GM23338 (cell line): ENCODE measurements around the gene PAF1. TPM values are rescaled to one million over a fixed set of nuclear protein-coding genes. Genes with fewer than 3 reads are reported as not detected.

Experiments used
- ATAC-seq: fragments of 200-7000 bp; cut with Tn5 transposase; 3 replicates; pipeline ENCODE4 v1.9.1; 2020
- DNase-seq: peaks from one replicate; pipeline ENCODE4 v3.0.0-alpha.2; 2015; ENCODE audit warnings: low spot score
- H2AFZ ChIP-seq: fragments of 200-600 bp; sonication (generic); 2 replicates; pipeline ENCODE4 v1.8.0; 2016; ENCODE audit warnings: antibody characterized with exemption, mild to moderate bottlenecking, moderate library complexity
- H3F3A ChIP-seq: fragments of 200-600 bp; sonication (generic); replicated peaks from 2 replicates; pipeline ENCODE4 v1.8.0; 2017; ENCODE audit warnings: antibody characterized with exemption, mixed run types, low read depth
- H3K27ac ChIP-seq: fragments of 200-600 bp; sonication (generic); 2 replicates; pipeline ENCODE4 v1.6.1; 2016; ENCODE audit warnings: low read depth
- H3K27me3 ChIP-seq: fragments of 200-600 bp; sonication (generic); 2 replicates; pipeline ENCODE4 v1.8.0; 2016; ENCODE audit warnings: mild to moderate bottlenecking, mixed run types, moderate library complexity; ENCODE audit not compliant: insufficient read depth
- H3K36me3 ChIP-seq: fragments of 200-600 bp; sonication (generic); 2 replicates; pipeline ENCODE4 v1.8.0; 2016; ENCODE audit warnings: mild to moderate bottlenecking; ENCODE audit not compliant: insufficient read depth
- H3K4me1 ChIP-seq: fragments of 200-600 bp; sonication (generic); 2 replicates; pipeline ENCODE4 v1.8.0; 2016; ENCODE audit warnings: mild to moderate bottlenecking, moderate library complexity; ENCODE audit not compliant: insufficient read depth
- H3K4me2 ChIP-seq: fragments of 200-600 bp; sonication (generic); 2 replicates; pipeline ENCODE4 v1.7.1; 2017; ENCODE audit warnings: mixed run types
- H3K4me3 ChIP-seq: fragments of 200-600 bp; sonication (generic); 2 replicates; pipeline ENCODE4 v1.6.1; 2016; ENCODE audit warnings: mixed run types
- H3K79me2 ChIP-seq: fragments of 200-600 bp; sonication (generic); replicated peaks from 2 replicates; pipeline ENCODE4 v1.8.0; 2017; ENCODE audit warnings: mild to moderate bottlenecking; ENCODE audit not compliant: insufficient read depth
- H3K9me2 ChIP-seq: fragments of 200-600 bp; sonication (generic); 2 replicates; pipeline ENCODE4 v1.8.0; 2017; ENCODE audit not compliant: insufficient read depth
- H4K20me1 ChIP-seq: fragments of 200-600 bp; sonication (generic); replicated peaks from 2 replicates; pipeline ENCODE4 v1.8.0; 2017; ENCODE audit warnings: mild to moderate bottlenecking; ENCODE audit not compliant: insufficient read depth
- H3K27ac Mint-ChIP-seq: 2 replicates; pipeline ENCODE4 v1.8.0; 2020; ENCODE audit warnings: inconsistent platforms, mild to moderate bottlenecking, moderate library complexity, mixed read lengths
- H3K27me3 Mint-ChIP-seq: 3 replicates; pipeline ENCODE4 v1.8.0; 2022; ENCODE audit warnings: low read depth, mild to moderate bottlenecking, moderate library complexity, mixed read lengths, inconsistent platforms; ENCODE audit not compliant: insufficient read depth, poor library complexity
- H3K36me3 Mint-ChIP-seq: 3 replicates; pipeline ENCODE4 v1.8.0; 2021; ENCODE audit warnings: low read depth, mild to moderate bottlenecking, inconsistent platforms, moderate library complexity, mixed read lengths
- H3K4me1 Mint-ChIP-seq: 3 replicates; pipeline ENCODE4 v1.8.0; 2020; ENCODE audit warnings: mild to moderate bottlenecking, inconsistent platforms, mixed read lengths
- H3K4me3 Mint-ChIP-seq: 3 replicates; pipeline ENCODE4 v1.8.0; 2021; ENCODE audit warnings: moderate library complexity, mild to moderate bottlenecking, inconsistent platforms, mixed read lengths
- H3K9me3 Mint-ChIP-seq: 3 replicates; pipeline ENCODE4 v1.8.0; 2020; ENCODE audit warnings: moderate library complexity, mild to moderate bottlenecking, inconsistent platforms, mixed read lengths
- CREB1 ChIP-seq: fragments of 250-450 bp; sonication (Bioruptor Pico); IDR thresholded peaks from 2 replicates; pipeline ENCODE4 v1.5.0; 2020; ENCODE audit warnings: low read depth, mild to moderate bottlenecking, moderate library complexity
- CTCF ChIP-seq, 2 experiments: fragments of 200-600 bp in 1 of 2; sonication (generic) in 1 of 2; conservative IDR thresholded peaks; 2 replicates each; pipeline versions ENCODE4 v1.5.1 to v1.6.1; 2016 to 2017; ENCODE audit warnings: antibody characterized with exemption in 2 of 2, low read depth in 2 of 2, mild to moderate bottlenecking in 2 of 2, moderate library complexity in 1 of 2
- ETS1 ChIP-seq: IDR thresholded peaks from 2 replicates; pipeline ENCODE4 v1.6.1; 2016; ENCODE audit warnings: antibody characterized with exemption
- EZH2 ChIP-seq: fragments of 200-600 bp; sonication (generic); IDR thresholded peaks from one replicate; pipeline ENCODE4 v1.8.0; 2017; ENCODE audit warnings: antibody characterized with exemption, mild to moderate bottlenecking, low read depth; ENCODE audit not compliant: unreplicated experiment
- EZH2phosphoT487 ChIP-seq: fragments of 200-600 bp; sonication (generic); IDR thresholded peaks from one replicate; pipeline ENCODE4 v1.8.1; 2018; ENCODE audit warnings: antibody characterized with exemption; ENCODE audit not compliant: unreplicated experiment
- JUNB ChIP-seq: IDR thresholded peaks from one replicate; pipeline ENCODE4 v1.6.1; 2016; ENCODE audit warnings: antibody characterized with exemption; ENCODE audit not compliant: unreplicated experiment
- NANOG ChIP-seq: IDR thresholded peaks from 2 replicates; pipeline ENCODE4 v1.6.1; 2016; ENCODE audit warnings: antibody characterized with exemption, borderline replicate concordance
- POLR2AphosphoS5 ChIP-seq: IDR thresholded peaks from 2 replicates; pipeline ENCODE4 v1.6.1; 2016; ENCODE audit warnings: antibody characterized with exemption, low read depth
- ZNF114 ChIP-seq: fragments of 250-450 bp; sonication (Bioruptor Pico); IDR thresholded peaks from 2 replicates; pipeline ENCODE4 v1.5.0; 2020; ENCODE audit warnings: mild to moderate bottlenecking, moderate library complexity
- polyA plus RNA-seq: library from polyadenylated mRNA; unstranded; fragments of >200 nt; fragmentation: Nextera tagmentation; extraction: Ambion mirVana; gene quantifications from 2 replicates; pipeline ENCODE4 v1.2.1, GENCODE V29; 2016
- total RNA-seq: library from RNA; depleted of rRNA; stranded (reverse); fragments of >200 nt; shearing (Covaris generic); gene quantifications from 2 replicates; pipeline ENCODE4 v1.2.3, GENCODE V29; 2014
- TF ChIP-seq, protein P1 (sequence below): IDR thresholded peaks from one replicate; pipeline ENCODE4 v1.6.1; 2018; ENCODE audit warnings: antibody characterized with exemption; ENCODE audit not compliant: unreplicated experiment

Gene PAF1
- total and polyA plus RNA-seq, 2 experiments from 2014 or later: 22.1 to 47.3 TPM

GRCh38 chr19:39428283-39429112 lies 37.6 kb upstream of the PAF1 start:
- TF ChIP-seq CREB1 (CRISPR knock-in tag) (0 out of 2 replicates have a peak, but pooled peaks have one; percentile 37), CTCF (conservative IDR thresholded peaks at IDR 0.05; ENCODE audit: low read depth in 2 of 2) (no peak), POLR2AphosphoS5 (peak; percentile 53; the same call in 1 of the 2 replicates)
- Mint-ChIP-seq H3K27ac (peak overlapping the region; percentile 98), H3K4me3 (peak overlapping the region; percentile 64), H3K27me3 (peaks cover 39% of the 10 kb centered on the region), H3K9me3 (no peaks in the 10 kb centered on the region; the same call in 2 of the 3 replicates), H3K4me1 (peaks cover 36% of the 10 kb centered on the region), H3K36me3 (peaks cover 55% of the 10 kb centered on the region)
- Histone ChIP-seq H3K4me3 (peak overlapping the region; percentile 44; the same call in 1 of the 2 replicates), H3K4me1 (peaks cover 26% of the 10 kb centered on the region), H3K27me3 (no peaks in the 10 kb centered on the region), H3K36me3 (peaks cover 15% of the 10 kb centered on the region), H3F3A (peaks cover 39% of the 10 kb centered on the region), H4K20me1 (peaks cover 13% of the 10 kb centered on the region), H2AFZ (no peak overlapping the region), H3K4me2 (peak overlapping the region; percentile 82), H3K27ac (peak overlapping the region; percentile 100), H3K9me2 (no peaks in the 10 kb centered on the region), H3K79me2 (0 out of 2 replicates have a peak, but pooled peaks cover 4% of the 10 kb centered on the region)
- DNase-seq: peak; percentile 98
- peak; percentile 86 for ATAC-seq

DNA sequence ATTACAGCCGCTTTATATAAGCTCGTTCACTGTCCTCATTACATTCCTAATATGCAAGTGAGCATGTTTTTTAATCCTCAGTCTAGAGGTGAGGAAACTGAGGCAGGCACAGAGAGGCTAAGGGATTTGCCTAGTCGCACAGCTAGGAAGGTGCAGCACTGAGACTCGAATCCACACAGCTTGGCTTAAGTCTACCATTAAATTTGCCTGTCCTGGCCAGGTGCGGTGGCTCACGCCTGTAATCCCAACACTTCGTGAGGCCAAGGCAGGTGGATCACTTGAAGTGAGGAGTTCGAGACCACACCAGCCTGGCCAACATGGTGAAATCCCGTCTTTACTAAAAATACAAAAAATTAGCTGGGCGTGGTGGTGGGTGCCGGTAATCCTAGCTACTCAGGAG lies 36.8 kb upstream of the PAF1 start:
- Histone ChIP-seq H3F3A (peaks cover 31% of the 10 kb centered on the region), H4K20me1 (peaks cover 6% of the 10 kb centered on the region; the same call in 1 of the 2 replicates), H3K27me3 (no peaks in the 10 kb centered on the region), H2AFZ (no peak overlapping the region), H3K27ac (peak overlapping the region; percentile 100), H3K9me2 (no peaks in the 10 kb centered on the region), H3K4me2 (peak overlapping the region; percentile 82), H3K36me3 (peaks cover 8% of the 10 kb centered on the region; the same call in 1 of the 2 replicates), H3K79me2 (no peaks in the 10 kb centered on the region), H3K4me1 (peaks cover 26% of the 10 kb centered on the region), H3K4me3 (no peak overlapping the region; the same call in 1 of the 2 replicates)
- Mint-ChIP-seq H3K4me3 (no peak overlapping the region), H3K27ac (peak overlapping the region; percentile 98), H3K36me3 (peaks cover 53% of the 10 kb centered on the region), H3K4me1 (peaks cover 33% of the 10 kb centered on the region), H3K9me3 (no peaks in the 10 kb centered on the region; the same call in 2 of the 3 replicates), H3K27me3 (peaks cover 34% of the 10 kb centered on the region)
- DNase-seq (no peak), ATAC-seq (no peak)
- TF ChIP-seq JUNB: no peak
- TF ChIP-seq ETS1: no peak
- TF ChIP-seq, protein P1, sequence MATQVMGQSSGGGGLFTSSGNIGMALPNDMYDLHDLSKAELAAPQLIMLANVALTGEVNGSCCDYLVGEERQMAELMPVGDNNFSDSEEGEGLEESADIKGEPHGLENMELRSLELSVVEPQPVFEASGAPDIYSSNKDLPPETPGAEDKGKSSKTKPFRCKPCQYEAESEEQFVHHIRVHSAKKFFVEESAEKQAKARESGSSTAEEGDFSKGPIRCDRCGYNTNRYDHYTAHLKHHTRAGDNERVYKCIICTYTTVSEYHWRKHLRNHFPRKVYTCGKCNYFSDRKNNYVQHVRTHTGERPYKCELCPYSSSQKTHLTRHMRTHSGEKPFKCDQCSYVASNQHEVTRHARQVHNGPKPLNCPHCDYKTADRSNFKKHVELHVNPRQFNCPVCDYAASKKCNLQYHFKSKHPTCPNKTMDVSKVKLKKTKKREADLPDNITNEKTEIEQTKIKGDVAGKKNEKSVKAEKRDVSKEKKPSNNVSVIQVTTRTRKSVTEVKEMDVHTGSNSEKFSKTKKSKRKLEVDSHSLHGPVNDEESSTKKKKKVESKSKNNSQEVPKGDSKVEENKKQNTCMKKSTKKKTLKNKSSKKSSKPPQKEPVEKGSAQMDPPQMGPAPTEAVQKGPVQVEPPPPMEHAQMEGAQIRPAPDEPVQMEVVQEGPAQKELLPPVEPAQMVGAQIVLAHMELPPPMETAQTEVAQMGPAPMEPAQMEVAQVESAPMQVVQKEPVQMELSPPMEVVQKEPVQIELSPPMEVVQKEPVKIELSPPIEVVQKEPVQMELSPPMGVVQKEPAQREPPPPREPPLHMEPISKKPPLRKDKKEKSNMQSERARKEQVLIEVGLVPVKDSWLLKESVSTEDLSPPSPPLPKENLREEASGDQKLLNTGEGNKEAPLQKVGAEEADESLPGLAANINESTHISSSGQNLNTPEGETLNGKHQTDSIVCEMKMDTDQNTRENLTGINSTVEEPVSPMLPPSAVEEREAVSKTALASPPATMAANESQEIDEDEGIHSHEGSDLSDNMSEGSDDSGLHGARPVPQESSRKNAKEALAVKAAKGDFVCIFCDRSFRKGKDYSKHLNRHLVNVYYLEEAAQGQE: no peak
- TF ChIP-seq EZH2: no peak
- TF ChIP-seq EZH2phosphoT487: no peak
- no peak for TF ChIP-seq NANOG
- no peak; the same call in none of the 2 replicates for TF ChIP-seq POLR2AphosphoS5
- TF ChIP-seq ZNF114: no peak
